ENCODE data around the gene LUC7L3.

Gene LUC7L3

GRCh38 chr17:50792132-50792531 is 72.7 kb downstream of the LUC7L3 start:
- Histone ChIP-seq H3K9ac (ENCODE audit: low read length) (no peak overlapping the region), H3K36me3 (replicated peaks; ENCODE audit: insufficient read depth, low read length) (no peaks in the 10 kb centered on the region), H3K27me3 (replicated peaks; ENCODE audit: insufficient read depth, low read length) (no peaks in the 10 kb centered on the region), H2AFZ (ENCODE audit: low read length) (no peak overlapping the region), H3K27ac (ENCODE audit: low read length) (no peak overlapping the region), H3K4me1 (ENCODE audit: low read length) (peaks cover 7% of the 10 kb centered on the region), H3K9me2 (replicated peaks; ENCODE audit: insufficient read depth, low read length) (no peaks in the 10 kb centered on the region), H3K4me3 (ENCODE audit: low read length) (no peak overlapping the region), H3K4me2 (ENCODE audit: low read depth, low read length) (no peak overlapping the region), H3K79me2 (ENCODE audit: low read length) (no peaks in the 10 kb centered on the region), H4K20me1 (ENCODE audit: insufficient read depth, low read length) (no peaks in the 10 kb centered on the region), H3F3A (ENCODE audit: insufficient read depth, low read length) (no peaks in the 10 kb centered on the region), H3K9me3 (replicated peaks; ENCODE audit: insufficient read depth, low read length) (no peaks in the 10 kb centered on the region)
- DNase-seq: no peak
- no peak for TF ChIP-seq CTCF (IDR thresholded peaks at IDR 0.05; ENCODE audit: low read length)
- TF ChIP-seq EZH2phosphoT487 (IDR thresholded peaks at IDR 0.05; ENCODE audit: low read length): no peak
- no peak for TF ChIP-seq EZH2 (optimal IDR thresholded peaks at IDR 0.05; ENCODE audit: low read depth, low read length)

GRCh38 chr17:50793007-50793406 is 73.6 kb downstream of the LUC7L3 start:
- Histone ChIP-seq H4K20me1 (ENCODE audit: insufficient read depth, low read length) (no peaks in the 10 kb centered on the region), H3K4me3 (ENCODE audit: low read length) (no peak overlapping the region), H3K9me2 (replicated peaks; ENCODE audit: insufficient read depth, low read length) (no peaks in the 10 kb centered on the region), H3K4me2 (ENCODE audit: low read depth, low read length) (no peak overlapping the region), H3K79me2 (ENCODE audit: low read length) (no peaks in the 10 kb centered on the region), H3K27me3 (replicated peaks; ENCODE audit: insufficient read depth, low read length) (no peaks in the 10 kb centered on the region), H2AFZ (ENCODE audit: low read length) (no peak overlapping the region), H3K27ac (ENCODE audit: low read length) (no peak overlapping the region), H3K9me3 (replicated peaks; ENCODE audit: insufficient read depth, low read length) (no peaks in the 10 kb centered on the region), H3F3A (ENCODE audit: insufficient read depth, low read length) (no peaks in the 10 kb centered on the region), H3K4me1 (ENCODE audit: low read length) (peaks cover 2% of the 10 kb centered on the region; the same call in 1 of the 2 replicates), H3K36me3 (replicated peaks; ENCODE audit: insufficient read depth, low read length) (no peaks in the 10 kb centered on the region), H3K9ac (ENCODE audit: low read length) (no peak overlapping the region)
- TF ChIP-seq EZH2 (optimal IDR thresholded peaks at IDR 0.05; ENCODE audit: low read depth, low read length) (no peak), CTCF (IDR thresholded peaks at IDR 0.05; ENCODE audit: low read length) (no peak), EZH2phosphoT487 (IDR thresholded peaks at IDR 0.05; ENCODE audit: low read length) (no peak)
- DNase-seq: no peak

- Histone ChIP-seq H3K79me2 (ENCODE audit: low read length) (no peaks in the 10 kb centered on the region), H3K4me3 (ENCODE audit: low read length) (no peak overlapping the region), H3K9me2 (replicated peaks; ENCODE audit: insufficient read depth, low read length) (no peaks in the 10 kb centered on the region), H3K9me3 (replicated peaks; ENCODE audit: insufficient read depth, low read length) (no peaks in the 10 kb centered on the region), H2AFZ (ENCODE audit: low read length) (no peak overlapping the region), H3K4me2 (ENCODE audit: low read depth, low read length) (no peak overlapping the region), H3F3A (ENCODE audit: insufficient read depth, low read length) (no peaks in the 10 kb centered on the region), H3K4me1 (ENCODE audit: low read length) (no peaks in the 10 kb centered on the region), H3K27me3 (replicated peaks; ENCODE audit: insufficient read depth, low read length) (no peaks in the 10 kb centered on the region), H3K36me3 (replicated peaks; ENCODE audit: insufficient read depth, low read length) (no peaks in the 10 kb centered on the region), H3K27ac (ENCODE audit: low read length) (no peak overlapping the region), H4K20me1 (ENCODE audit: insufficient read depth, low read length) (no peaks in the 10 kb centered on the region), H3K9ac (ENCODE audit: low read length) (no peak overlapping the region)
- TF ChIP-seq EZH2 (optimal IDR thresholded peaks at IDR 0.05; ENCODE audit: low read depth, low read length): no peak
- TF ChIP-seq EZH2phosphoT487 (IDR thresholded peaks at IDR 0.05; ENCODE audit: low read length): no peak
- no peak for TF ChIP-seq CTCF (IDR thresholded peaks at IDR 0.05; ENCODE audit: low read length)
- no peak for DNase-seq
Measured at GRCh38 chr17:50794361-50794760, 75.0 kb downstream of the LUC7L3 start.

All from MM.1S (cell line).